ENCODE measurements around the gene ZBTB33. TPM values are rescaled to one million over a fixed set of nuclear protein-coding genes. Genes with fewer than 3 reads are reported as not detected.

Gene ZBTB33
- total and polyA plus RNA-seq, 4 donors = 6.1 to 18.1 (median 11.5) TPM

- TF ChIP-seq HNF4G (IDR thresholded peaks at IDR 0.05) = no peak
- no peak for TF ChIP-seq REST (IDR thresholded peaks at IDR 0.05)
- TF ChIP-seq RAD21 (IDR thresholded peaks at IDR 0.05) = no peak
- no peak for TF ChIP-seq EGR1 (IDR thresholded peaks at IDR 0.05; ENCODE audit: low read depth in 2 of 2)
- no peak for TF ChIP-seq TAF1 (conservative IDR thresholded peaks at IDR 0.05)
- TF ChIP-seq GABPA (IDR thresholded peaks at IDR 0.05 in 1 of 2, conservative IDR thresholded peaks at IDR 0.05 in 1 of 2) = no peak
- TF ChIP-seq SP1 (IDR thresholded peaks at IDR 0.05) = no peak
- TF ChIP-seq JUND (IDR thresholded peaks at IDR 0.05) = no peak
- TF ChIP-seq NR2F2 (IDR thresholded peaks at IDR 0.05) = no peak
- no peak for TF ChIP-seq MAX (IDR thresholded peaks at IDR 0.05)
- no peak for TF ChIP-seq CTCF (IDR thresholded peaks at IDR 0.05; ENCODE audit: low read depth, low read length, missing input control)
- no peak for TF ChIP-seq RXRA (IDR thresholded peaks at IDR 0.05)
- no peak for TF ChIP-seq HNF4A (conservative IDR thresholded peaks at IDR 0.05)
- no peak for TF ChIP-seq YY1 (IDR thresholded peaks at IDR 0.05)
- WGBS = 75% methylated on average over 8 of the region's 8 CpGs
Measured at GRCh38 chrX:120207009-120207605, 43.5 kb upstream of the ZBTB33 start.

GRCh38 chrX:120213438-120214265, 37.0 kb upstream of the ZBTB33 start:
- TF ChIP-seq CTCF (IDR thresholded peaks at IDR 0.05; ENCODE audit: low read depth, low read length, missing input control) (peak; percentile 72), RXRA (IDR thresholded peaks at IDR 0.05) (peak; percentile 13 to 49), JUND (IDR thresholded peaks at IDR 0.05) (no peak), RAD21 (IDR thresholded peaks at IDR 0.05) (peak; percentile 67 to 85)
- DNase-seq (ENCODE audit: low spot score) = peak; percentile 54
- Histone ChIP-seq H3K36me3 (ENCODE audit: control insufficient read depth in 4 of 4, insufficient read depth in 3 of 4, low read depth in 1 of 4, low read length in 3 of 4) (no peaks in the 10 kb centered on the region), H3K27me3 (ENCODE audit: control insufficient read depth in 4 of 4, insufficient read depth in 4 of 4, low read length in 3 of 4) (no peaks in the 10 kb centered on the region), H3K9ac (ENCODE audit: low read depth in 1 of 2, low read length in 2 of 2) (no peak overlapping the region), H3K4me3 (ENCODE audit: low read depth in 1 of 3, low read length in 3 of 3) (no peak overlapping the region), H3K4me1 (ENCODE audit: control insufficient read depth in 4 of 4, insufficient read depth in 4 of 4, low read length in 3 of 4) (peaks cover 0 to 9% (median 0%) of the 10 kb centered on the region in 4 donors), H3K27ac (ENCODE audit: low read depth in 1 of 2, low read length in 2 of 2) (no peak overlapping the region), H3K9me3 (ENCODE audit: control insufficient read depth in 4 of 4, low read length in 3 of 4) (no peaks in the 10 kb centered on the region)
- 26% methylated on average over 8 of the region's 8 CpGs for WGBS

More at GRCh38 chrX:120207009-120207605, 43.5 kb upstream of the ZBTB33 start:
- no peaks in the 10 kb centered on the region for H3K4me1 ChIP-seq (ENCODE audit: control insufficient read depth in 4 of 4, insufficient read depth in 4 of 4, low read length in 3 of 4)
- H3K9me3 ChIP-seq (ENCODE audit: control insufficient read depth in 4 of 4, low read length in 3 of 4) = no peaks in the 10 kb centered on the region
- H3K9ac ChIP-seq (ENCODE audit: low read depth in 1 of 2, low read length in 2 of 2) = no peak overlapping the region
- no peaks in the 10 kb centered on the region for H3K36me3 ChIP-seq (ENCODE audit: control insufficient read depth in 4 of 4, insufficient read depth in 3 of 4, low read depth in 1 of 4, low read length in 3 of 4)
- DNase-seq (ENCODE audit: low spot score) = no peak
- H3K27ac ChIP-seq (ENCODE audit: low read depth in 1 of 2, low read length in 2 of 2) = no peak overlapping the region
- no peak overlapping the region for H3K4me3 ChIP-seq (ENCODE audit: low read depth in 1 of 3, low read length in 3 of 3)
- H3K27me3 ChIP-seq (ENCODE audit: control insufficient read depth in 4 of 4, insufficient read depth in 4 of 4, low read length in 3 of 4) = peaks cover 0 to under 1% (median 0%) of the 10 kb centered on the region in 4 donors
